Epithelial cell of proximal tubule (primary cell): Measurements from ENCODE around the gene LRRC37A3. TPM values are rescaled to one million over a fixed set of nuclear protein-coding genes. Genes with fewer than 3 reads are reported as not detected.
A peak's percentile ranks its signal among the peaks of the same experiment; 100 is the strongest.

Source experiments
- DNase-seq: peaks from one replicate; pipeline ENCODE4 v3.0.0-alpha.2; 2011; ENCODE audit warnings: low read depth
- H3K4me3 ChIP-seq: 2 replicates; pipeline ENCODE4 v1.5.1; 2011; ENCODE audit warnings: low read depth, mild to moderate bottlenecking, low read length
- total RNA-seq: library from RNA; depleted of rRNA; stranded (reverse); fragments of >200 nt; gene quantifications from 2 replicates; pipeline ENCODE4 v1.2.3, GENCODE V29; 2015
- TF ChIP-seq, protein P1 (sequence below): conservative IDR thresholded peaks from 2 replicates; pipeline ENCODE4 v1.5.1; 2012; ENCODE audit warnings: low read depth, mild to moderate bottlenecking, low read length

LRRC37A3 gene
- total RNA-seq, 1 donor from 2014 or later: 4.0 TPM

DNA sequence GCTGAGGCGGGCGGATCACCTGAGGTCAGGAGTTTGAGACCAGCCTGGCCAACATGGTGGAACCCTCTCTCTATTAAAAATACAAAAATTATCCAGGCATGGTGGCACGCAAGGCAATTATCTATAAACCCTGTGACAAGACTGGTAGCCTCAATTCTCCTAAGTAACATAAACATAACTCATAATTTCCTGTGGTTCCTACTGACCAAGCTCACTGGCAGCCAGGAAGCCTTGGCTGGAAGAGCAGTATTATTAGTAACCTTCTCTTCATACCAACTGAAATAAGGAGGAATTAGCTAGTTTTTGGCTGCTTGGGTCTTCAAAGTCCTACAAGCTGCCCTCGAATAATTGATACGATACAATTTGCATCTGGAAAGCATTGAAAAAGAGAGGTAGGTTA, 31.6 kb upstream of the LRRC37A3 start:
- TF ChIP-seq, protein P1, sequence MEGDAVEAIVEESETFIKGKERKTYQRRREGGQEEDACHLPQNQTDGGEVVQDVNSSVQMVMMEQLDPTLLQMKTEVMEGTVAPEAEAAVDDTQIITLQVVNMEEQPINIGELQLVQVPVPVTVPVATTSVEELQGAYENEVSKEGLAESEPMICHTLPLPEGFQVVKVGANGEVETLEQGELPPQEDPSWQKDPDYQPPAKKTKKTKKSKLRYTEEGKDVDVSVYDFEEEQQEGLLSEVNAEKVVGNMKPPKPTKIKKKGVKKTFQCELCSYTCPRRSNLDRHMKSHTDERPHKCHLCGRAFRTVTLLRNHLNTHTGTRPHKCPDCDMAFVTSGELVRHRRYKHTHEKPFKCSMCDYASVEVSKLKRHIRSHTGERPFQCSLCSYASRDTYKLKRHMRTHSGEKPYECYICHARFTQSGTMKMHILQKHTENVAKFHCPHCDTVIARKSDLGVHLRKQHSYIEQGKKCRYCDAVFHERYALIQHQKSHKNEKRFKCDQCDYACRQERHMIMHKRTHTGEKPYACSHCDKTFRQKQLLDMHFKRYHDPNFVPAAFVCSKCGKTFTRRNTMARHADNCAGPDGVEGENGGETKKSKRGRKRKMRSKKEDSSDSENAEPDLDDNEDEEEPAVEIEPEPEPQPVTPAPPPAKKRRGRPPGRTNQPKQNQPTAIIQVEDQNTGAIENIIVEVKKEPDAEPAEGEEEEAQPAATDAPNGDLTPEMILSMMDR: no peak

DNA sequence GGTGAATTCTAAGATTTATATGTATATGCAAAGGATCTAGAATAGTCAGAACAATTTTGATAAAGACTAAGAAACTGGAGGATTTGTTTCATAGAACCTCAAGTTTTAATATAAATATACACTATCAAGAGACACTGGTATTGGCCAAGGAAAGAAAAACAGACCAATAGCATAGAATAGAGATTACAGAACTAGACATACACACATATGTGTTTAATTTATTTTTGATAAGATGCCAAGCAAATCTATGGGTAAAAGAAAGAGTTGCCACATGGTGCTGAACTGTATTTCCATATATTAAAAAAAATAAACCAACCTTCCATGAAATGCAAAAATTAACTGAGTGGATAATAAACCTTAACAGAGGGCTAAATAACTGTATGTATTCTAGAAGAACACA, 27.9 kb upstream of the LRRC37A3 start:
- H3K4me3 ChIP-seq: no peak overlapping the region
- no peak for DNase-seq
- TF ChIP-seq, protein P1: no peak

More for the DNA sequence above, 31.6 kb upstream of the LRRC37A3 start:
- H3K4me3 ChIP-seq: no peak overlapping the region
- no peak for DNase-seq

DNA sequence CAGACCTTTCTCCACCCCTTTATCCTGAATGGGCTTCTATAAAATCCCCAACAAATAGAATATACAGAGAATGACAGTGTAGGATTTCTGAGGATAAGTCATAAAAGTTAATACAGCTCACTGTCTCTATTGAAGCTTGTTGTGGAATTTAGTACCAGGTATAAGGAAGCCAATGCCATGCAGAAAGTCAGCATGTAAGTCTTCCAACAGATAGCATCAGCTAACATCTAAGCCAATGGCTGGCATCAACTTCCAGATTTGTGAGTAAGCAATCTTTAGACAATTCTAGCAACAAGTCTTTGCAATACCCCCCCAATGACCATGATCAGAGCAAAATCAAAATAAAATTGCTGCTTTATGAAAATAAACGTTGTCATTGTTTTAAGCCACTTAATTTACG, 22.5 kb upstream of the LRRC37A3 start:
- DNase-seq: no peak
- H3K4me3 ChIP-seq: no peak overlapping the region
- TF ChIP-seq, protein P1: no peak

DNA sequence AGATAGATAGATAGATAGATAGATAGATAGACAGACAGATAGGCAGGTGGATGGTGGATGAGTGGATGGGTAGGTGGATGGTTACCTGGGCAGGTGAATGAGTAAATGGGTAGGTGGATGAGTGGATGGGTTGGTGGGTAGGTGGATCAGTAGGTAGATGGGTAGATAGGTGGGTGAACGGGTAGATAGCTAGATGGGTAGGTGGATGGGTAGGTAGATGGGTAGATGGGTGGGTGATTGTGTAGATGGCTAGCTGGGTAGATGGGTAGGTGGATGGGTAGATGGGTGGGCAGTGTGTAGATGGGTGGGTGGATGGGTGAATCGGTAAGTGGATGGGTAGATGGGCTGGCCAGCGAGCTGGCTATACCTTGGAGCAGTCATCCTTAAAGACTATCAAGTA, 21.8 kb upstream of the LRRC37A3 start:
- DNase-seq: no peak
- no peak overlapping the region for H3K4me3 ChIP-seq
- TF ChIP-seq, protein P1: no peak

DNA sequence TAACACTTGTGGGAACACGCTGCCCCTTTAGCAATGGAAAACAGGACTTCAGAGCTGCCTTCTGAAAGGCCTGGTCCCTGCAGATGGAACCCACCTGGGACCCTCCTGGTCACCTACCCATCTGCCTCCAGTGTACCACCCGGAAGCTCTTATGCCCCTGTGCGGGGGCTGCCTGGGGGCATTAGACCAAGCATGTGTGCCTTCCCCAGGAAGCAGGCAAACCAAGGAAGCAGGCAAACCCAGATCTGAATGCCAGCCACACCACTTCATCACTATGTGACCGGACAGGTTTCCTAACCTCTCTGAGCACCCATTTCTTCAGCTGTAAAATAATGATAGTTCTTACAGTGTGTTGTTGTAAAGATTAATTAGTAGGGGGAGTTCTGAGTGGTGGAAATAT, 20.8 kb upstream of the LRRC37A3 start:
- no peak for DNase-seq
- no peak overlapping the region for H3K4me3 ChIP-seq
- TF ChIP-seq, protein P1: no peak

DNA sequence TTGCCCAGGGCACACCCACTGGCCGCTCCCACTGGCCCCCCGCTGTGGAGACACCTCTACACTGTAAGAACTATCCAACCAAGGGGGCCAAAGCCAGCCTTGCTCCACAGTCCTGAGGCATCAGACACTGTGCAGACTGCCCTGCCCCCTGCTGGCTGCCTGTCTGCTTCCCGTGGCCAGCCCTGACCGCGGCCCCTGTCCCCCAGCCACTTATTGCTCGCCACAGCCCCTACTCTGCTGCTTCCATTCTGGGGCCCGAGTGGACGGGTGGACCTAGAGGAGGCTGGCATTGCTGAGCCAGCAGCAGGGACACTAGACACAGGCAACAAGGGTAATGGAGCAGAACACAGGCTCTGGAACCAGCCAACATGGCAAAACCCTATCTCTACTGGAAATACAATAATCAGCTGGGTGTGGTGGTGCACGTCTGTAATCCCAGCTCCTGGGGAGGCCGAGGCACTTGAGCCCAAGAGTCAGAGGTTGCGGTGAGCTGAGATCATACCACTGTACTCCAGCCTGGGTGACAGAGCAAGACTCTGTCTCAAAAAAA, 19.7 kb upstream of the LRRC37A3 start:
- H3K4me3 ChIP-seq: no peak overlapping the region
- TF ChIP-seq, protein P1: peak; percentile 79
- DNase-seq: no peak

DNA sequence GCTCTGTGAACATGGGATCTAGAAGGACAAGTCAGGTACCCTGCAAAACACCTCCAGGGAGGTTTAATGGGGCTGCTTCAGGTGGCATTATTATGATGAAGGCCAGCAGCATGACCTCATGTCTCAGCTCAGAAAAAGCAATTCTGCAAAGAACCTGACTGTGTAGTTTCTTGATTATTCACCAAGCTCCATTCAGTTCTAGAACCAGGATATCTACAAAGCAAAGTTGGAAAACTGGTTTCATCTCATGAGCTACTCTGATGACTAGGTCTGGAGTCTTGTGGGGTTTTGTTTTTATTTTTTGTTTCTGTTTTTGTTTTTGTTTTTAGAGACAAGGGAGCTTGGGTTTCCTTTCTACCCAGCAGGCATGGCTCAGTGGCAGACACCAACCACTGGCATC, 19.0 kb upstream of the LRRC37A3 start:
- TF ChIP-seq, protein P1: no peak
- no peak for DNase-seq
- H3K4me3 ChIP-seq: no peak overlapping the region
